Measurements from ENCODE around the gene TENM3.

DNA sequence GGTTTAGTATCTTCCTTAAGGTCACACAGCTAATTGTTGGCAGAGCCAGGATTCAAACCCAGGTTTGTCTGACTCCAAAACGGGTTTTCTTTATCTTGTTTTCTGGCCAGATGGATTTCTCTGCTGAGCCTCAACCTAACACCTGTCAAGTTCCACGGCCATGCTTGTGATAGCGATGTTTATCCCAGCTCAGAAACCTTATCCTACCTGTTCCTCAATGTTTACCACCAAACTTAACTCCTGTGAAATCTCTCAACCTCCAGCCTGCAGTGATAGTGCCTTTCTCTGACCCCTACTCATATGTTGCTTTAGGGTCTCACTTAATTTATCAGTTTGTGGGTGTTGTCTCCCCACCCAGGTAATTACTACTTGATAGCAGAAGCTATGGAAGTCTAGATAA lies 428.0 kb downstream of the TENM3 start:
- TF ChIP-seq, protein P1, sequence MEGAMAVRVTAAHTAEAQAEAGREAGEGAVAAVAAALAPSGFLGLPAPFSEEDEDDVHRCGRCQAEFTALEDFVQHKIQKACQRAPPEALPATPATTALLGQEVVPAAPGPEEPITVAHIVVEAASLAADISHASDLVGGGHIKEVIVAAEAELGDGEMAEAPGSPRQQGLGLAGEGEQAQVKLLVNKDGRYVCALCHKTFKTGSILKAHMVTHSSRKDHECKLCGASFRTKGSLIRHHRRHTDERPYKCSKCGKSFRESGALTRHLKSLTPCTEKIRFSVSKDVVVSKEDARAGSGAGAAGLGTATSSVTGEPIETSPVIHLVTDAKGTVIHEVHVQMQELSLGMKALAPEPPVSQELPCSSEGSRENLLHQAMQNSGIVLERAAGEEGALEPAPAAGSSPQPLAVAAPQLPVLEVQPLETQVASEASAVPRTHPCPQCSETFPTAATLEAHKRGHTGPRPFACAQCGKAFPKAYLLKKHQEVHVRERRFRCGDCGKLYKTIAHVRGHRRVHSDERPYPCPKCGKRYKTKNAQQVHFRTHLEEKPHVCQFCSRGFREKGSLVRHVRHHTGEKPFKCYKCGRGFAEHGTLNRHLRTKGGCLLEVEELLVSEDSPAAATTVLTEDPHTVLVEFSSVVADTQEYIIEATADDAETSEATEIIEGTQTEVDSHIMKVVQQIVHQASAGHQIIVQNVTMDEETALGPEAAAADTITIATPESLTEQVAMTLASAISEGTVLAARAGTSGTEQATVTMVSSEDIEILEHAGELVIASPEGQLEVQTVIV (IDR thresholded peaks at IDR 0.05; ENCODE audit: borderline replicate concordance, partially characterized antibody) = no peak
- TF ChIP-seq TCF12 (IDR thresholded peaks at IDR 0.05; ENCODE audit: low read depth, low read length) = no peak
- TF ChIP-seq, protein P2, sequence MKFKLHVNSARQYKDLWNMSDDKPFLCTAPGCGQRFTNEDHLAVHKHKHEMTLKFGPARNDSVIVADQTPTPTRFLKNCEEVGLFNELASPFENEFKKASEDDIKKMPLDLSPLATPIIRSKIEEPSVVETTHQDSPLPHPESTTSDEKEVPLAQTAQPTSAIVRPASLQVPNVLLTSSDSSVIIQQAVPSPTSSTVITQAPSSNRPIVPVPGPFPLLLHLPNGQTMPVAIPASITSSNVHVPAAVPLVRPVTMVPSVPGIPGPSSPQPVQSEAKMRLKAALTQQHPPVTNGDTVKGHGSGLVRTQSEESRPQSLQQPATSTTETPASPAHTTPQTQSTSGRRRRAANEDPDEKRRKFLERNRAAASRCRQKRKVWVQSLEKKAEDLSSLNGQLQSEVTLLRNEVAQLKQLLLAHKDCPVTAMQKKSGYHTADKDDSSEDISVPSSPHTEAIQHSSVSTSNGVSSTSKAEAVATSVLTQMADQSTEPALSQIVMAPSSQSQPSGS (IDR thresholded peaks at IDR 0.05; ENCODE audit: low read length) = no peak
- TF ChIP-seq, protein P3, sequence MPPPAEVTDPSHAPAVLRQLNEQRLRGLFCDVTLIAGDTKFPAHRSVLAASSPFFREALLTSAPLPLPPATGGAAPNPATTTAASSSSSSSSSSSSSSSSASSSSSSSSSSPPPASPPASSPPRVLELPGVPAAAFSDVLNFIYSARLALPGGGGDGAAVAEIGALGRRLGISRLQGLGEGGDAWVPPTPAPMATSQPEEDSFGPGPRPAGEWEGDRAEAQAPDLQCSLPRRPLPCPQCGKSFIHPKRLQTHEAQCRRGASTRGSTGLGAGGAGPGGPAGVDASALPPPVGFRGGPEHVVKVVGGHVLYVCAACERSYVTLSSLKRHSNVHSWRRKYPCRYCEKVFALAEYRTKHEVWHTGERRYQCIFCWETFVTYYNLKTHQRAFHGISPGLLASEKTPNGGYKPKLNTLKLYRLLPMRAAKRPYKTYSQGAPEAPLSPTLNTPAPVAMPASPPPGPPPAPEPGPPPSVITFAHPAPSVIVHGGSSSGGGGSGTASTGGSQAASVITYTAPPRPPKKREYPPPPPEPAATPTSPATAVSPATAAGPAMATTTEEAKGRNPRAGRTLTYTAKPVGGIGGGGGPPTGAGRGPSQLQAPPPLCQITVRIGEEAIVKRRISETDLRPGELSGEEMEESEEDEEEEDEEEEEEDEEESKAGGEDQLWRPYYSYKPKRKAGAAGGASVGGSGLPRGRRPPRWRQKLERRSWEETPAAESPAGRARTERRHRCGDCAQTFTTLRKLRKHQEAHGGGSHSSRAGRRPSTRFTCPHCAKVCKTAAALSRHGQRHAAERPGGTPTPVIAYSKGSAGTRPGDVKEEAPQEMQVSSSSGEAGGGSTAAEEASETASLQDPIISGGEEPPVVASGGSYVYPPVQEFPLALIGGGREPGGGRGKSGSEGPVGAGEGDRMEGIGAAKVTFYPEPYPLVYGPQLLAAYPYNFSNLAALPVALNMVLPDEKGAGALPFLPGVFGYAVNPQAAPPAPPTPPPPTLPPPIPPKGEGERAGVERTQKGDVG (CRISPR knock-in tag; IDR thresholded peaks at IDR 0.05) = no peak

Measured in GM12878 (cell line).